CD14-positive monocyte (primary cell): Measurements from ENCODE around the gene SEMA3A. TPM values are rescaled to one million over a fixed set of nuclear protein-coding genes. Genes with fewer than 3 reads are reported as not detected.
"Not testable (repeated sequence)": the region's sequence is repeated elsewhere in the genome, so short reads cannot be mapped to it uniquely, and the experiment has no call there.

Experiments
- DNase-seq, 3 donors: peaks; one replicate each; pipeline ENCODE4 v3.0.0-alpha.2; 2011 to 2022
- H2AFZ ChIP-seq: 2 replicates; pipeline ENCODE4 v1.6.0; 2012; ENCODE audit warnings: mild to moderate bottlenecking, low read depth, low read length, inconsistent platforms; ENCODE audit not compliant: insufficient read depth, poor library complexity, severe bottlenecking
- H3K27ac ChIP-seq, 2 donors: 1 replicate in 1 of 2; 2 replicates in 1 of 2; pipeline ENCODE4 v1.5.1; 2012 to 2013; ENCODE audit warnings: low read length in 2 of 2, control low read depth in 1 of 2, inconsistent platforms in 1 of 2, low read depth in 1 of 2, mild to moderate bottlenecking in 1 of 2
- H3K27me3 ChIP-seq, 2 donors: one replicate each; pipeline versions ENCODE4 v1.6.0 to v1.6.1; 2011 to 2013; ENCODE audit warnings: low read length in 2 of 2; ENCODE audit not compliant: control insufficient read depth in 2 of 2, insufficient read depth in 2 of 2
- H3K36me3 ChIP-seq, 2 donors: replicated peaks in 1 of 2; 1 replicate in 1 of 2; 2 replicates in 1 of 2; pipeline versions ENCODE4 v1.5.1 to v1.6.1; 2012 to 2013; ENCODE audit warnings: low read length in 2 of 2, control low read depth in 1 of 2, inconsistent platforms in 1 of 2, mild to moderate bottlenecking in 1 of 2; ENCODE audit not compliant: insufficient read depth in 2 of 2, control insufficient read depth in 1 of 2
- H3K4me1 ChIP-seq, 2 donors: 1 replicate in 1 of 2; 2 replicates in 1 of 2; pipeline versions ENCODE4 v1.5.1 to v1.6.1; 2012 to 2013; ENCODE audit warnings: low read length in 2 of 2, control low read depth in 1 of 2, inconsistent platforms in 1 of 2, mild to moderate bottlenecking in 1 of 2, moderate library complexity in 1 of 2; ENCODE audit not compliant: insufficient read depth in 2 of 2, control insufficient read depth in 1 of 2
- H3K4me2 ChIP-seq: replicated peaks from 2 replicates; pipeline ENCODE3; 2012; ENCODE audit warnings: low read length, moderate library complexity, mild to moderate bottlenecking; ENCODE audit not compliant: poor library complexity, severe bottlenecking; ENCODE audit errors: extremely low read depth
- H3K4me3 ChIP-seq, 3 experiments: fragments of 200-600 bp in 1 of 3; sonication (generic) in 1 of 3; replicated peaks in 1 of 3; 1 replicate in 2 of 3; 2 replicates in 1 of 3; pipeline ENCODE4 v1.5.1; 2011 to 2013; ENCODE audit warnings: low read length in 3 of 3, mild to moderate bottlenecking in 3 of 3, control low read depth in 2 of 3, low read depth in 2 of 3, inconsistent platforms in 1 of 3, moderate library complexity in 1 of 3
- H3K79me2 ChIP-seq: 2 replicates; pipeline ENCODE4 v1.6.0; 2012; ENCODE audit warnings: mild to moderate bottlenecking, control low read depth, inconsistent platforms, low read length, moderate library complexity; ENCODE audit not compliant: insufficient read depth
- H3K9ac ChIP-seq: 2 replicates; pipeline ENCODE4 v1.6.0; 2017; ENCODE audit warnings: low read length, mild to moderate bottlenecking; ENCODE audit not compliant: insufficient read depth, poor library complexity, severe bottlenecking
- H3K9me3 ChIP-seq, 2 donors: replicated peaks in 1 of 2; 1 replicate in 1 of 2; 2 replicates in 1 of 2; pipeline versions ENCODE4 v1.5.1 to v1.6.1; 2012 to 2013; ENCODE audit warnings: low read length in 2 of 2, control low read depth in 1 of 2; ENCODE audit not compliant: control insufficient read depth in 1 of 2, insufficient read depth in 1 of 2
- H4K20me1 ChIP-seq: 2 replicates; pipeline ENCODE4 v1.6.0; 2012; ENCODE audit warnings: mild to moderate bottlenecking, low read length, control low read depth, moderate library complexity; ENCODE audit not compliant: insufficient read depth
- H3K27ac Mint-ChIP-seq, 7 donors: one replicate each; pipeline ENCODE4 v1.8.0; 2020; ENCODE audit warnings: mild to moderate bottlenecking in 7 of 7, mixed read lengths in 7 of 7, moderate library complexity in 6 of 7, inconsistent platforms in 2 of 7
- H3K27me3 Mint-ChIP-seq, 3 donors: one replicate each; pipeline ENCODE4 v1.8.0; 2021 to 2022; ENCODE audit warnings: low read depth in 3 of 3, mild to moderate bottlenecking in 3 of 3, mixed read lengths in 3 of 3, moderate library complexity in 3 of 3, inconsistent platforms in 1 of 3
- H3K36me3 Mint-ChIP-seq, 2 donors: one replicate each; pipeline ENCODE4 v1.8.0; 2020; ENCODE audit warnings: mixed read lengths in 2 of 2, inconsistent platforms in 1 of 2, mild to moderate bottlenecking in 1 of 2
- H3K4me1 Mint-ChIP-seq: one replicate; pipeline ENCODE4 v1.8.0; 2020; ENCODE audit warnings: mild to moderate bottlenecking, mixed read lengths
- H3K4me3 Mint-ChIP-seq, 2 donors: one replicate each; pipeline ENCODE4 v1.8.0; 2020; ENCODE audit warnings: mild to moderate bottlenecking in 2 of 2, mixed read lengths in 2 of 2, moderate library complexity in 1 of 2
- H3K9me3 Mint-ChIP-seq, 7 donors: one replicate each; pipeline ENCODE4 v1.8.0; 2020 to 2022; ENCODE audit warnings: mixed read lengths in 7 of 7, mild to moderate bottlenecking in 6 of 7, moderate library complexity in 6 of 7, inconsistent platforms in 2 of 7
- WGBS: methylation state at CpG from one replicate; pipeline ENCODE4 v1.1.5; 2013; ENCODE audit warnings: missing lambda C conversion rate; ENCODE audit not compliant: insufficient coverage; 5-methylcytosine and 5-hydroxymethylcytosine counted together
- intact Hi-C, 2 donors: fragments of 100-400 bp; cut with micrococcal nuclease; formaldehyde crosslinking; loops; one replicate each; pipeline versions ENCODE4 v1.15.0 to v1.15.1; 2023
- polyA plus RNA-seq, 3 donors: library from polyadenylated mRNA; depleted of rRNA in 1 of 3; unstranded in 2 of 3; stranded (reverse) in 1 of 3; fragments of 300-500 nt in 2 of 3; fragments of >200 nt in 1 of 3; fragmentation: Illumina TruSeq in 2 of 3; gene quantifications; 1 replicate in 2 of 3; 2 replicates in 1 of 3; pipeline ENCODE4 v1.2.3, GENCODE V29; 2012 to 2021
- TF ChIP-seq, protein P1 (sequence below): fragments of 200-600 bp; IDR thresholded peaks from one replicate; pipeline ENCODE4 v1.8.0; 2022; ENCODE audit warnings: antibody characterized with exemption, mild to moderate bottlenecking

The SEMA3A gene
- polyA plus RNA-seq, 3 donors: 0.03 TPM; not detected in 2

DNA sequence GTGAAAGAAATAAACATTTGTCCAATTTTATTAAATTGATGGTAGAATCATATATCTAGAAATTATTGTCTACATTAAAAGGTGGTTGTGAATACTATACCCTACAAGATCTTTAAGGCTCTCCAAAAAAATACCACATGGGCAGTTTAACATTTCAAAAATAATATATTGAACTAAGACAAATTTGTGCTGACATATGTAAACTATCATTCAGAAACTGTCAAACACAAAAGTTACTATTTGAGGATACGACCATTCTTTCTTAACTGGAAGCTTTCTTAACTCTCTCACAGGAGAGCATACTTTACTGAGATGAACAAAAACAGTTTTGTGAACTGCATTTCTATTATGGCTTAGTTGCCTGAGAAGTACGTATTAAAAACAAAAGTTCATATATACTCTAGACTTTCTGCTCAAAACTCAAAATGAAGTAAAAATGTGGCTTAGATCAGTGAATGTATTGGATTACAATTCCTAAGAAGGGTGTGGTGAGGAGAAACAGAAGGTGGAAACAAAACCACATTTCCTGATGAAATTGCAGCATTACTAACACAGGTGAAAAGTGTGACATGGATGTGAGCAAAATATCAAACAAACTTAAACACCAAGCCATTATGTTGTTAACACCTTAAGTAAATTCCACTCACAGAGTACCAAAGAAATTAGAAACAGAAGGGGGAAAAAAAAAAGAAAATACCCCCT is 138.5 kb downstream of the SEMA3A start:
- Histone ChIP-seq H3K4me3 (no peak overlapping the region), H3K36me3 (no peaks in the 10 kb centered on the region), H3K27me3 (no peaks in the 10 kb centered on the region), H3K4me1 (no peaks in the 10 kb centered on the region), H2AFZ (no peak overlapping the region), H3K27ac (no peak overlapping the region), H3K9me3 (no peaks in the 10 kb centered on the region), H3K9ac (no peak overlapping the region), H3K79me2 (no peaks in the 10 kb centered on the region), H3K4me2 (no peak overlapping the region), H4K20me1 (no peaks in the 10 kb centered on the region)
- Mint-ChIP-seq H3K27me3 (no peaks in the 10 kb centered on the region), H3K9me3 (peaks cover 0 to 11% (median 5%) of the 10 kb centered on the region in 7 donors), H3K4me3 (no peak overlapping the region), H3K4me1 (no peaks in the 10 kb centered on the region), H3K36me3 (no peaks in the 10 kb centered on the region), H3K27ac (no peak overlapping the region)
- DNase-seq: no peak
- WGBS: no CpG with 5 or more reads among the region's 2 CpGs
- TF ChIP-seq, protein P1, sequence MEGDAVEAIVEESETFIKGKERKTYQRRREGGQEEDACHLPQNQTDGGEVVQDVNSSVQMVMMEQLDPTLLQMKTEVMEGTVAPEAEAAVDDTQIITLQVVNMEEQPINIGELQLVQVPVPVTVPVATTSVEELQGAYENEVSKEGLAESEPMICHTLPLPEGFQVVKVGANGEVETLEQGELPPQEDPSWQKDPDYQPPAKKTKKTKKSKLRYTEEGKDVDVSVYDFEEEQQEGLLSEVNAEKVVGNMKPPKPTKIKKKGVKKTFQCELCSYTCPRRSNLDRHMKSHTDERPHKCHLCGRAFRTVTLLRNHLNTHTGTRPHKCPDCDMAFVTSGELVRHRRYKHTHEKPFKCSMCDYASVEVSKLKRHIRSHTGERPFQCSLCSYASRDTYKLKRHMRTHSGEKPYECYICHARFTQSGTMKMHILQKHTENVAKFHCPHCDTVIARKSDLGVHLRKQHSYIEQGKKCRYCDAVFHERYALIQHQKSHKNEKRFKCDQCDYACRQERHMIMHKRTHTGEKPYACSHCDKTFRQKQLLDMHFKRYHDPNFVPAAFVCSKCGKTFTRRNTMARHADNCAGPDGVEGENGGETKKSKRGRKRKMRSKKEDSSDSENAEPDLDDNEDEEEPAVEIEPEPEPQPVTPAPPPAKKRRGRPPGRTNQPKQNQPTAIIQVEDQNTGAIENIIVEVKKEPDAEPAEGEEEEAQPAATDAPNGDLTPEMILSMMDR: no peak
- intact Hi-C loops: no loop called here

DNA sequence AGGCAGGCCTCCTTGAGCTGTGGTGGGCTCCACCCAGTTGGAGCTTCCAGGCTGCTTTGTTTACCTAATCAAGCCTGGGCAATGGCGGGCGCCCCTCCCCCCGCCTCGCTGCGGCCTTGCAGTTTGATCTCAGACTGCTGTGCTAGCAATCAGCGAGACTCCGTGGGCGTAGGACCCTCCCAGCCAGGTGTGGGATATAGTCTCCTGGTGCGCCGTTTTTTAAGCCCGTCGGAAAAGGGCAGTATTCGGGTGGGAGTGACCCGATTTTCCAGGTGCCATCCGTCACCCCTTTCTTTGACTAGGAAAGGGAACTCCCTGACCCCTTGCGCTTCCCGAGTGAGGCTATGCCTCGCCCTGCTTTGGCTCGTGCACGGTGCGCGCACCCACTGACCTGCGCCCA is 139.4 kb downstream of the SEMA3A start:
- H3K9ac ChIP-seq, H2AFZ ChIP-seq, H3K27me3 ChIP-seq, H3K27ac ChIP-seq, H3K27ac Mint-ChIP-seq, H3K36me3 Mint-ChIP-seq, H4K20me1 ChIP-seq, H3K9me3 ChIP-seq, H3K27me3 Mint-ChIP-seq, intact Hi-C loops, H3K4me3 ChIP-seq, H3K4me1 ChIP-seq, H3K36me3 ChIP-seq, H3K4me1 Mint-ChIP-seq, H3K4me2 ChIP-seq, H3K4me3 Mint-ChIP-seq, H3K79me2 ChIP-seq, DNase-seq: not testable (repeated sequence)
- peaks cover 0 to 11% (median 5%) of the 10 kb centered on the region in 7 donors for H3K9me3 Mint-ChIP-seq
- WGBS: 100% methylated on average over 6 of the region's 23 CpGs
